Neural progenitor cell (in vitro differentiated cells): Measurements from ENCODE around the gene CFAP57. TPM values are rescaled to one million over a fixed set of nuclear protein-coding genes. Genes with fewer than 3 reads are reported as not detected.

Experiments
- DNase-seq: peaks from one replicate; pipeline ENCODE4 v3.0.0-alpha.2; 2016; ENCODE audit warnings: low spot score
- H2AFZ ChIP-seq: fragments of 200-600 bp; sonication (generic); replicated peaks from 2 replicates; pipeline ENCODE4 v1.6.1; 2016; ENCODE audit warnings: antibody characterized with exemption
- H3F3A ChIP-seq: fragments of 200-600 bp; sonication (generic); 2 replicates; pipeline ENCODE4 v1.6.1; 2016; ENCODE audit warnings: antibody characterized with exemption, low read depth
- H3K27ac ChIP-seq: fragments of 200-600 bp; sonication (generic); 2 replicates; pipeline ENCODE4 v1.5.1; 2016; ENCODE audit warnings: mild to moderate bottlenecking
- H3K27me3 ChIP-seq: fragments of 200-600 bp; sonication (generic); 2 replicates; pipeline ENCODE4 v1.6.1; 2016; ENCODE audit warnings: mild to moderate bottlenecking, moderate library complexity
- H3K36me3 ChIP-seq: fragments of 200-600 bp; sonication (generic); 2 replicates; pipeline ENCODE4 v1.5.1; 2016
- H3K4me1 ChIP-seq: fragments of 200-600 bp; sonication (generic); 2 replicates; pipeline ENCODE4 v1.6.1; 2016; ENCODE audit warnings: mixed run types
- H3K4me2 ChIP-seq: fragments of 200-600 bp; sonication (generic); 2 replicates; pipeline ENCODE4 v1.6.1; 2016
- H3K4me3 ChIP-seq: fragments of 200-600 bp; sonication (generic); 2 replicates; pipeline ENCODE4 v1.5.1; 2016
- H3K79me2 ChIP-seq: fragments of 200-600 bp; sonication (generic); 2 replicates; pipeline ENCODE4 v1.6.1; 2016; ENCODE audit warnings: low read depth
- H3K9ac ChIP-seq: fragments of 200-600 bp; sonication (generic); 2 replicates; pipeline ENCODE4 v1.6.1; 2016
- H3K9me3 ChIP-seq: fragments of 200-600 bp; sonication (generic); 2 replicates; pipeline ENCODE4 v1.5.1; 2016; ENCODE audit warnings: low read depth
- H4K20me1 ChIP-seq: fragments of 200-600 bp; sonication (generic); 2 replicates; pipeline ENCODE4 v1.6.1; 2016; ENCODE audit warnings: low read depth
- H3K27ac Mint-ChIP-seq: 3 replicates; pipeline ENCODE4 v1.8.0; 2021; ENCODE audit warnings: mixed read lengths
- H3K27me3 Mint-ChIP-seq: 2 replicates; pipeline ENCODE4 v1.8.0; 2022; ENCODE audit warnings: low read depth, mild to moderate bottlenecking, inconsistent platforms, moderate library complexity, mixed read lengths; ENCODE audit not compliant: insufficient read depth
- H3K36me3 Mint-ChIP-seq: 3 replicates; pipeline ENCODE4 v1.8.0; 2021; ENCODE audit warnings: mixed read lengths
- H3K4me1 Mint-ChIP-seq: 3 replicates; pipeline ENCODE4 v1.8.0; 2021; ENCODE audit warnings: mixed read lengths
- H3K4me3 Mint-ChIP-seq: 3 replicates; pipeline ENCODE4 v1.8.0; 2021; ENCODE audit warnings: mild to moderate bottlenecking, moderate library complexity, mixed read lengths
- H3K9me3 Mint-ChIP-seq: 3 replicates; pipeline ENCODE4 v1.8.0; 2020; ENCODE audit warnings: mixed read lengths
- EZH2 ChIP-seq: fragments of 200-600 bp; sonication (generic); IDR thresholded peaks from 2 replicates; pipeline ENCODE4 v1.6.1; 2017; ENCODE audit warnings: antibody characterized with exemption, mild to moderate bottlenecking, moderate library complexity
- EZH2phosphoT487 ChIP-seq: fragments of 200-600 bp; sonication (generic); IDR thresholded peaks from 2 replicates; pipeline ENCODE4 v1.6.1; 2017; ENCODE audit warnings: antibody characterized with exemption
- total RNA-seq: library from RNA; depleted of rRNA; stranded (reverse); fragments of >200 nt; gene quantifications from 2 replicates; pipeline ENCODE4 v1.2.3, GENCODE V29; 2015; ENCODE audit warnings: low replicate concordance
- TF ChIP-seq, protein P1 (sequence below): fragments of 200-600 bp; sonication (generic); IDR thresholded peaks from 2 replicates; pipeline ENCODE4 v1.5.1; 2017; ENCODE audit warnings: antibody characterized with exemption, mild to moderate bottlenecking

CFAP57 gene
- 0.40 and 0.97 TPM in 2 replicates for total RNA-seq

DNA sequence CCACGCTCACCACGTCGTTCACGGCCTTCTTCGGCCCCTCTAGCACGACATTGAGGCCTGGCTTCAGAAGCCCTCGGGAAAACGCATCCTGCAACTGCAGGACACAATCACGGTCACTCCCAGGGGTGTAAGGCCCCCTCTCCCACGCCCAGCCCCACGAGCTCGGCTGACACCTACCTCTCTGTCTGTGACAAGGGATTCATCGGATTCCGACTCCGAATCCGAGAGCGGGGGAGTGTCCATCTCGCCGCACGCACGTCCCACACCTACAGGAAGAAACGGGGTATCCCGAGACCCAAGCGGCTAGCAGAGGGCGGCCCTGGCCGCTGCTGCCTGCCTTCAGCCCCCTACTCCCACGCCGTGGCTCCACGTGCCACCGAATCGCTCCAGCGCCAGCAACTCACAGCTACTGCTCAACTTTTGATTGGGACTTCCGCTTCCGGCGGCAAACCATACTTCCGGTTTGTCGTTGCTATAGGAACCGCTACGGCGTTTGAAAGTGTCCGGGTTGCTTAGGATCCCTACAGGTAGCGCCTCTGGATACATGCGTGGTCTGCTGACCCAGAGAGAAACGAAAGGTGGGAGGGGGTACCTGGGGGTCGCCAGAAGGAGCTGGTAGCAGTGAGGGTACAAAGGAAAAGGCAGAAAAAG lies at the start of gene CFAP57, which contains the start of gene EBNA1BP2:
TSS of gene CFAP57 (plus strand) at position 455 of the 651 bp plus-strand sequence. CDS start 424 bp downstream, outside the sequence.
TSS of gene EBNA1BP2 (minus strand) at position 415 of the 651 bp plus-strand sequence. CDS start at position 243, 172 bp downstream.
- DNase-seq: peak; percentile 95
- Mint-ChIP-seq H3K36me3 (peaks cover 14% of the 10 kb centered on the region), H3K27me3 (peaks cover 3% of the 10 kb centered on the region), H3K4me3 (peak within 1 kb of the TSS; percentile 98), H3K27ac (peak within 1 kb of the TSS; percentile 87), H3K9me3 (no peaks in the 10 kb centered on the region), H3K4me1 (peaks cover 16% of the 10 kb centered on the region)
- Histone ChIP-seq H3K4me1 (peaks cover 11% of the 10 kb centered on the region), H3K4me2 (peak within 1 kb of the TSS; percentile 94), H4K20me1 (no peaks in the 10 kb centered on the region), H3K27ac (no peak within 1 kb of the TSS), H3K9me3 (no peaks in the 10 kb centered on the region), H3K79me2 (peaks cover 20% of the 10 kb centered on the region), H3K9ac (peak within 1 kb of the TSS; percentile 54), H3K4me3 (peak within 1 kb of the TSS; percentile 92), H2AFZ (peak within 1 kb of the TSS; percentile 79), H3K27me3 (peaks cover 18% of the 10 kb centered on the region), H3K36me3 (no peaks in the 10 kb centered on the region), H3F3A (peaks cover 3% of the 10 kb centered on the region)
- no peak for TF ChIP-seq EZH2phosphoT487
- TF ChIP-seq EZH2: no peak
- TF ChIP-seq, protein P1, sequence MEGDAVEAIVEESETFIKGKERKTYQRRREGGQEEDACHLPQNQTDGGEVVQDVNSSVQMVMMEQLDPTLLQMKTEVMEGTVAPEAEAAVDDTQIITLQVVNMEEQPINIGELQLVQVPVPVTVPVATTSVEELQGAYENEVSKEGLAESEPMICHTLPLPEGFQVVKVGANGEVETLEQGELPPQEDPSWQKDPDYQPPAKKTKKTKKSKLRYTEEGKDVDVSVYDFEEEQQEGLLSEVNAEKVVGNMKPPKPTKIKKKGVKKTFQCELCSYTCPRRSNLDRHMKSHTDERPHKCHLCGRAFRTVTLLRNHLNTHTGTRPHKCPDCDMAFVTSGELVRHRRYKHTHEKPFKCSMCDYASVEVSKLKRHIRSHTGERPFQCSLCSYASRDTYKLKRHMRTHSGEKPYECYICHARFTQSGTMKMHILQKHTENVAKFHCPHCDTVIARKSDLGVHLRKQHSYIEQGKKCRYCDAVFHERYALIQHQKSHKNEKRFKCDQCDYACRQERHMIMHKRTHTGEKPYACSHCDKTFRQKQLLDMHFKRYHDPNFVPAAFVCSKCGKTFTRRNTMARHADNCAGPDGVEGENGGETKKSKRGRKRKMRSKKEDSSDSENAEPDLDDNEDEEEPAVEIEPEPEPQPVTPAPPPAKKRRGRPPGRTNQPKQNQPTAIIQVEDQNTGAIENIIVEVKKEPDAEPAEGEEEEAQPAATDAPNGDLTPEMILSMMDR: no peak

DNA sequence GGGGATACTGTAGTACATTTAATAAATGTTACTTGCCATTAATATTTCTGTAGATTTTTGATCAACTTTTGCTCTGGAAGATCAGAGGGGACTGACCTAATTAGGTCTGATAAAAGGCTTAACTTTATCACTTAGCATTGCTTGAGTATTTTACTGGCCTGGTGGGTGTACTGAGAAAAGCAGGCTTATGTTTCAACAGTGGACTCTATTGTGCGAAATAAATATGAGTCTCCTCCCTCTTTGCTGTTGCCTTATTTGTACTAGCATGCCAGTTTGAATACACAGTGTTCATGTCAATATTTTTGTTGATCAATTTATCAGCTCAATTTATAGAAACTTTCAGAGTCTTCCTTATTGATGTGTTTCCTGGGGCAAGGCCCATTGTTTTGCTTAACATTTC lies 49.1 kb upstream of the CFAP57 start:
- no peak overlapping the region for H3K27ac ChIP-seq
- H3K4me1 Mint-ChIP-seq: peaks cover 10% of the 10 kb centered on the region

DNA sequence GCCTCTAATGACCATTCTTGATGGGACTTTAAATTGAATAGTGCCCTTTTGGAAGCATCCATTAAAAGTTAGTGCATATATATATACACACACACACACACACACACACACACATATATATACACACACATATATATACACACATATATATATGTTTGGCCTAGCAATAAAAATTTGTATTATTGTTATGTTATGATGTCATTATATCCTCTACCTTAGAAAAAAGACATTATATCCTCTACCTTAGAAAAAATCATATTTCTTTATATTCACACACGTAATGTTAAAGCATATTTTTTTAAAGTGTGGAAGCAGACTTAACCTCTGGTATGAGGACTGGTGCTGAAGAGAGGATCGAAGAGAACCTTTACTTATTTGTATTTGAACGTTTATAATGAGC lies 43.3 kb upstream of the CFAP57 start:
- Histone ChIP-seq H3K36me3 (no peaks in the 10 kb centered on the region), H3K9ac (no peak overlapping the region), H3K4me3 (no peak overlapping the region), H3K79me2 (peaks cover 35% of the 10 kb centered on the region), H3K4me2 (no peak overlapping the region), H3K4me1 (no peaks in the 10 kb centered on the region), H3K27me3 (no peaks in the 10 kb centered on the region), H3F3A (peaks cover 4% of the 10 kb centered on the region), H3K9me3 (no peaks in the 10 kb centered on the region), H2AFZ (no peak overlapping the region), H3K27ac (no peak overlapping the region), H4K20me1 (no peaks in the 10 kb centered on the region)
- Mint-ChIP-seq H3K4me3 (no peak overlapping the region), H3K27ac (no peak overlapping the region), H3K27me3 (peaks cover 2% of the 10 kb centered on the region), H3K36me3 (peaks cover 4% of the 10 kb centered on the region), H3K4me1 (no peaks in the 10 kb centered on the region), H3K9me3 (peaks cover 9% of the 10 kb centered on the region)
- DNase-seq: no peak
- no peak for TF ChIP-seq EZH2
- no peak for TF ChIP-seq EZH2phosphoT487
- TF ChIP-seq, protein P1: no peak

More for the DNA sequence above, 49.1 kb upstream of the CFAP57 start:
- H3K4me2 ChIP-seq: no peak overlapping the region
- Mint-ChIP-seq H3K4me3 (no peak overlapping the region), H3K36me3 (peaks cover 7% of the 10 kb centered on the region), H3K27me3 (peaks cover 2% of the 10 kb centered on the region), H3K27ac (no peak overlapping the region), H3K9me3 (peaks cover 12% of the 10 kb centered on the region)
- no peak overlapping the region for H3K9ac ChIP-seq
- H3K79me2 ChIP-seq: peaks cover 70% of the 10 kb centered on the region
- no peaks in the 10 kb centered on the region for H3K9me3 ChIP-seq
- no peaks in the 10 kb centered on the region for H4K20me1 ChIP-seq
- TF ChIP-seq, protein P1: no peak
- TF ChIP-seq EZH2 (no peak), EZH2phosphoT487 (no peak)
- H3K36me3 ChIP-seq: no peaks in the 10 kb centered on the region
- H3K4me3 ChIP-seq: no peak overlapping the region
- peaks cover 23% of the 10 kb centered on the region for H3F3A ChIP-seq
- H3K4me1 ChIP-seq: peaks cover 12% of the 10 kb centered on the region
- DNase-seq: no peak
- H3K27me3 ChIP-seq: no peaks in the 10 kb centered on the region
- H2AFZ ChIP-seq: no peak overlapping the region
